Measurements from ENCODE around the gene APCDD1L. TPM values are rescaled to one million over a fixed set of nuclear protein-coding genes. Genes with fewer than 3 reads are reported as not detected.
"Not testable (repeated sequence)": the region's sequence is repeated elsewhere in the genome, so short reads cannot be mapped to it uniquely, and the experiment has no call there.

The APCDD1L gene
- total RNA-seq, 1 experiment from 2014 or later: 24.2 TPM

DNA sequence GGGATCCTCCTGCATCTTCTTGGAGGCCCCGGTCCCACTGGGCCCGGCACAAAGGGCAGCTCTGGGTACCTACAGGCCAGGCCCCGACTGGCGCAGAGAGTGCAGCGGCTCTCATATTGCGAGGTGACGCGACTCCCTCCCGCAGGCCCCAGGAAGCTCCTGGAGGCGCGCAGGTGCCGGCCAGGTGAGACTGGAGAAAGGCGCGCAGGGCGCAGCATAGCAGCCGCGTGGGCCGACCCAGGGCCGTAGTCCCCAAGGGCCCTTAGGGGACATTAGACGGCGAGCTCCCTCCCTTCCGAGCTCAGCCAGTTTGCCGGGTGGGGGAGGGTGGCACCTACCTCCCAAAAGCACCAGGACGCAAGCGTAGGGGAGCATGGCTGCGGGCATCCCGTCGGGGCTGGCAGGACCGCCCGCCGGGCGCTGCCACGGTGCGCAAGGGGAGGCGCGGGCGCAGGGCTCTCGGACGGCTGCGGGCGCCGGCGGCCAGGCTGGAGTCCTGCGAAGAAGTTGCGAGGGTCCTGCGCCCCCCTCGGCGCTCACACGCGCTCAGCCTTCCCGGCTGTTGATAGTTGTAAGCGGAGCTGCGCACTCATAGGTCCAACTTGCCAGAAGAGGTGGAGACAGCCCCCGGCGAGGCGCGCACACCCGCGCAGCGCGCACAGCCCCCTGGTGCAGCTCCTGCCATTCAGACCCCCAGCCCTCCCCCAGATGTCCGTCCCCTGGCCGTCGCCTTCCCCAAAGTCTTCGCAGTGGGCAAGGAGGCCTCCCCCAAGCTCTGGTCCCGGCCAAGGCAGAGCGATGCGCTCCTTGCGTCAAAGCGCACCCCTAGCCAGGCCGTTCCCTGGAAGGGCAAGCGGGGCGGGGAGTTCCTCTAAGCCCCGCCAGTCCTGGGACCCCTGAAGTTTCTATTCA, 622 bp downstream of the APCDD1L start:
- peak; percentile 32 for DNase-seq (ENCODE audit: low read depth)

DNA sequence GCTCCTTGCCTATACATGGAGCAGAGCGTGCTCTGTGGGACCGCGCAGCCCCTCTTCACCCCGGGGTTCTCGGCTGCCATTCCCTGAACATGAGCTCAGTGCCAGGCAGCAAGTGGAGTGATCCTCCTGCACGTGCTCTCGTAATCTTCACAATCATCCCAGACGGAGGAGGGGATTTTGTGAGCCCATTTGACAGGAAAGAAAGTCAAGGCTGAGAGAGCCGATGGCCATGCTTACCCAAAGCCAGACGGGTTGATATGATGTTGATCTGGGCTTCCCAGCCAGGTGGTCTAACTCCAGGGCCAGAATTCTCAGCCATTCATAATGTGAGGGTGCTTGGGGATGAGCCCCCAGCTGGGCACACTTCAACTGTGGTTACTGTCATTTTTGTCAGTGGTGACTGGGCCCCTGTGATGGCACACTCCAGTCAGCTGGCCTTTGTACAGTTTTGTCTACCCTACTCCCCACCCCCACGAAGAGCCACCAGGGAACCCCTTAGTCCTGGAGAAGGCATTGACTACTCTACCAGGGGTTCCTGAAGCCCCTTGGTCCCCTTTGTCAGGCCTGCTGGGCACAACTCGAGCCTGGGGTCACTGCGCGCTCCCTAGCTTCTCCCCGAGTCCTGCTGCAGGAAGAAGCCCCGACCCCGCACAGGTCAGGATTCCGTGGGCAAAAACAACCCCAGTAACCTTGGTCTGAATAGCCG, 1.5 kb downstream of the APCDD1L start:
- DNase-seq (ENCODE audit: low read depth): no peak

DNA sequence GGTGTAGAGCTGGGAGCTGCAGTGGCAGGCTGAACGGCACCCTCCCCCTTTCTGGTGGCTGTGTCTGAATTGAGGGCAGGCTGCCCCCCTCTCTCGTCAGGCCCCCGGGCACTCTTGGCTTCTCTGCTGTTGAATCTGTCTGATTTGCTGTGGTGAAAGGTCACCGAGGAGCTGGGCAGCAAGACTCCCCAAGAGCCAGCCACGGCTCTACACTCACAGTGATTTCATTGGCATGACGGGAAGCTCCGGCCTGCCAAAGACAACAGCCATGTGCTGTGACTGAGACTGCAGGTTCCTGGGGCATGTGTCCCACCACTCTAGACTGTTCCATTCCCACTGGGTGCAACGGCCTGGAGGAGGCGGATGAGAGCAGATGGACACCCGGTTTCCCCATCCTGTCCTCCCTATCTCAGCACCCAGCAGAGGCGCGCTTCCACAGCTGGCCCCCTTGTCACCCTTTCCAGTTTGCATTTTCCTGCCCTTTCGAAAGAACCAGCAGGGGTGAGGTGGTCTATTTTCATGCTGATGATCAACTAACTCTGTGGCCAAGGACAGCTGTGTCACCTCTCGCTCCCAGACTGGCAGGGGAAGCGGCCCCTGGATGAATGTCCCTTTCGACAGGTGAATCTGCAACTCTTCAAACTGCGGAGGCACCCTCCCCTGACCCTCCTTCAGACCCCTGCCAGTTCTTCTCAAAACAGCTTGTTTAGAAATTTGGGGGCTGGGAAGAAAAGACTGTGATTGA, 2.2 kb downstream of the APCDD1L start:
- DNase-seq (ENCODE audit: low read depth): peak; percentile 47

DNA sequence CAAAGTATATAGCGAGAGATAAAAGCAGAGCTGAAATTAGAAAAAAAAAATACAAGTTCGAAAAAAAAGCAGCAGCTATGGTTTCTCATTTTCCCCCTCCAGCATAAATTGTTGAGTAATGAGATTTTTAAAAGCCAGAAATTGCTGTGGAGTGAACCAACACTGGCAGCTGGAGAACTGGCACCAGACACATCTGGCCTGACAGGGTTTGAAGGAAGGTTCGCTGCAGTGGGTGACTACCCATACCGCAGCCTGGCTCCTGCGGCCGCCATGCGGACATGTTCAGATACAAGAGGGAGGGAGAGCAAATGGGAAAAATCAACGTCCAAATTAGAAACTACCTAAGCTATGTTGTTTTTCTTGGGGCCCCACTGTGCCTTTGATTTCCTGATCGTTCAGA, 3.3 kb downstream of the APCDD1L start:
- DNase-seq (ENCODE audit: low read depth): no peak

DNA sequence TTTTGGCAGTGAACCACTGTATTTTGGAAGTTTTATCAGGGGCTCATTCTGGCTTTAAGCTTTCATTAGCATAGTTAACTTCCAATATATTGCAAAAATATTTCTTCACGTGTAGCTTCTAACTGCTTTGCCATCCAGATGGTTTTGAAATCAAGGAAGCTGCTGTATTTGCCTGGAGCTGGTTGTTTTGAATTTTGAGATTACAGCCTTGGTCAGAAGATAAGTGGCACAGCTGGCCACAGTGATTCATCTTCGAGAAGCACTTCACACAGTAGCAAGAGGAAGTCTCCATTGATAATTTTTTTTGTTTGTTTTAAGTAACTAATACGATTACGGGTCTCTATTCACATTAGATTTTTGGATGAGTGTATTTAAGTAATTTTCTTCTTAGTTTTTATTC, 3.8 kb downstream of the APCDD1L start:
- DNase-seq (ENCODE audit: low read depth): peak; percentile 68

DNA sequence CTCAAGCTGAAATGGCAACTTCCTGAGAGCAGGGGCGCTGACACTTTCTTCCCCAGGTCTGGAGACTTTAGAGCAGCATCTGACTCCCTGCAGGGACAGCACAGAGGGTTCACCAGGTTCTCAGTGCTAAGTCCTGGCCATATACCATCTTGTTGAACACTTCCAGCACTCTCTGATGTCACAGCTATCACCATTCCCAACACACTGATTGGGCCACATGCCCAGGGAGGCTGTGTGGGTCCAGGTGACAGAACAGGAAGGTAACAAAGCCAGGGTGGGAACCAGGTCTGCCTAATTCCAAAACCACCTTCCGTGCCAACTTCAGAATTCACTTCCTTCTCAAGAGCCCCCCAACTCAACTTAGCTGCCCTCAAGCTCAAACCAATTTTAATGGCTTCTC, 4.3 kb downstream of the APCDD1L start:
- no peak for DNase-seq (ENCODE audit: low read depth)

DNA sequence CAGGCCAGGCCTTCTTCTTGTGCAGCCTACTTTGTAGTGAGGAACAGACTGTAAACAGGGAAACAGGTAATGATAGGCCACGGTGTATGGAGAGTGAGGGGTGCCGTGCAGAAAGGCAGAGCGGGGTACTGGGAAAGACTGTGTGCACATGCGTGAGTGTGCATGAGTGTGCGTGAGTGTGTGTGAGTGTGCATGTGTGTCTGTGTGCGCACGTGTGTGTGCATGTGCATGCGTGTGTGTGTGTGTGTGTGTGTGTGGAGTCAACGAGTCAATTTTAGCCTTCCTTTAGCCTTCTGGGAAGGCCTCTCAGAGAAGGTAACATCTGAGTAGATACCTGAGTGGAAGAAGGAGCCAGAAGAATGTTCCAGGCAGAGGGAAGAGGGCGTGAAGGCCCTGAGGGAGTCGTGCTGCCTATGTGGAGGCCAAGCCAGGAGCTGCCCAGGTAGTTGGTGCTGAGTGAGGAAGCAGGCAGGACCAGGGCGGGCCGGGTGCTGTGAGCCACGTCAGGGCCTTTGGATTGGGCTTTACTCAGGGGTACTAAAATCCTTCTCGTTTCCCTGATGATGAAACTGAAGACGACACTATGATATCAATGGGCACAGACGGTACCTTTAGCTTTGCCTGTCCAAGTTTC, 6.3 kb downstream of the APCDD1L start:
- no peak for DNase-seq (ENCODE audit: low read depth)

DNA sequence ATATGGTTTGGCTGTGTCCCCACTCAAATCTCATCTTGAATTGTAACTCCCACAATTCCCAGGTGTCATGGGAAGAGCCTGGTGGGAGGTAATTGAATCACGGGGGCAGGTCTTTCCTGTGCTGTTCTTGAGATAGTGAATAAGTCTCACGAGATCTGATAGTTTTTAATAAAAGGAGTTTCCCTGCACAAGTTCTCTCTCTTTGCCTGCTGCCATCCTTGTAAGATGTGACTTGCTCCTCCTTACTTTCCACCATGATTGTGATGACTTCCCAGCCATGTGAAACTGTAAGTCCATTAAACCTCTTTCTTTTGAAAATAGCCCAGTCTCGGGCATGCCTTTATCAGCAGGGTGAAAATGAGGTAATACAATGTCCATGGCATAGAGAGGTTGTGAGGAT, 8.2 kb downstream of the APCDD1L start:
- not testable (repeated sequence) for DNase-seq (ENCODE audit: low read depth)

DNA sequence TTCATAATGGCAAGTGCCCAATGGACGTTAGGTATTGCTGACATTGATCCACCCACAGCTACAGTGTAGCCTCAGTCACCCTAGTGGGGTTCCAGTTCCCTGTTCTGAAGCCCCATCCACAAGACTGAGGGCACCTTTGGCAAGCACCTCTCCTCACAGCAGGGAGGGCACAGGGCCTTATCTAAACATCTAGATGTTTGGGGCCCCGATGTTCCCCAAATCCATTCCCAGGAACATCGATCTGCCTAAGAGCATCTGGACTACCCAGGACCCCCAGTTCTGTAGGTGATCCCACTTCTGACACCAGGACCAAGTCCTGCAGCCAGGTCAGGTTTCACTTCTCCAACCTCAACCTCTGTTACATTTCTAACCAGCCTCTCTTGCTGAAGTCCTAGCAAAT, 10.6 kb downstream of the APCDD1L start:
- DNase-seq (ENCODE audit: low read depth): no peak

DNA sequence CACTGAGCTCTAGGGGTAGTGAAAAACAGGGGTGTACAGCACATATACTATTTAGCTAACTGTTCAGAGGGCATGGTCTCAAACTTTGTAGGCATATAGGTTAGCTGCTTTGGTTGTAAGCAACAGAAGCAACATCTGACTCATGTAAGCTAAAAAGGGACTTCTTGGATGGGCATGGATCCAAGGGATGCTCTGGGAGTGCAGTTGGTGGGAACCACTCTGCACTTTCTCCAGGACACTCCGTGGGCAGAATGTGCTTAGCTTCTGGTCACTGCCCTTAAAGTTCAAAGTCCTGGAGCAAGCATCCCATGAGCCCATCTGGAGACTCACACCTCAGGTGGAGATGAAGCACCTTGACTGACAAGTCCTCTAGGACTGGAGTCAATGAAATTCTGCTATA, 11.5 kb downstream of the APCDD1L start:
- DNase-seq (ENCODE audit: low read depth): no peak

DNA sequence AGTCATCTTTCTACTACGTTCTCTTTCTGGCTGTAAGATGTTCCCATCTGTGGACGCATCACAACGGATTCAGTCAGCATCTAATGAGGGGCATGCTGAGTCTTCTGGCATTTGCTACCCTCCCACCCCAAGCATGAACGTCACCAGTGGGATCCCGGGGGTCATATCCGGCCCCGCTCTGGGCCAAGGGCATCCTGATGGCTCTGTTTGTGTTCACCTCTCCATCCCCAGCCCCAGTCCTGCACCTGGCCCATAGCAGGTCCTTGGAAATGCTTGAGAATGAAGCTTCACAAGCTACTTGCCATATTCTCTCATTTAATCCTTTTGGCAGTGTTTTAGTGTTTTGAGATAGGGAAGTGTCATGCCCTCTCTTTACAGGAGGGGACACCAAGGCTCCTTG, 14.9 kb downstream of the APCDD1L start:
- no peak for DNase-seq (ENCODE audit: low read depth)

DNA sequence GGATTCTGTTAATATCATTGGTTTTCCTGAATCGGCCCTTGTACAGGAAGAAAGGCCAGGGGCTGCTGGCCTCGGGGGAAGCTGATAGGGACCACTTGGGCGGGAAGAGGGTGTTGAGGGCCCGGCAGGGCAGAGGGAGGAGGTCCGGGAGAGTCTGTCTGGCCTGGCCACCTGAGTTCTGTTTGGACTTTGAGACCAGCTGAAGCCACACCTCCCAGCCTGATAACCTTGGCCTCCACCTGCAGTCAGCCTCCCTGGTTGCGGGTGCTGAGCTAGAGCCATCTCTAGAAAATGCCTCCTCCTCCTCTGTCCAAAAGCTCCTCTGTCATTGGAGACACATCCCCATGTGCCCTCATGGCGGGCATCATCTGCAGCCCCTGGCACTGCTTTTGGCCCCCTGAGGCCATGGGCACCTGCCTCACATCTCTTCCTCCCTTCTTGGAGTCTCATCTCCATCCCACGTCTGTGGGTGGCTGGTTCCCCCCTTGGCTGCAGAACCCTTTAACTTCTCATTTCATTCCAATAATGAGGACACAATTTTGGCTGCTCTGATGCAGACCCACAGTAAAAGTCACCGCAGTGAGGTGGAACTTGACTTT, 16.6 kb downstream of the APCDD1L start:
- no peak for DNase-seq (ENCODE audit: low read depth)

DNA sequence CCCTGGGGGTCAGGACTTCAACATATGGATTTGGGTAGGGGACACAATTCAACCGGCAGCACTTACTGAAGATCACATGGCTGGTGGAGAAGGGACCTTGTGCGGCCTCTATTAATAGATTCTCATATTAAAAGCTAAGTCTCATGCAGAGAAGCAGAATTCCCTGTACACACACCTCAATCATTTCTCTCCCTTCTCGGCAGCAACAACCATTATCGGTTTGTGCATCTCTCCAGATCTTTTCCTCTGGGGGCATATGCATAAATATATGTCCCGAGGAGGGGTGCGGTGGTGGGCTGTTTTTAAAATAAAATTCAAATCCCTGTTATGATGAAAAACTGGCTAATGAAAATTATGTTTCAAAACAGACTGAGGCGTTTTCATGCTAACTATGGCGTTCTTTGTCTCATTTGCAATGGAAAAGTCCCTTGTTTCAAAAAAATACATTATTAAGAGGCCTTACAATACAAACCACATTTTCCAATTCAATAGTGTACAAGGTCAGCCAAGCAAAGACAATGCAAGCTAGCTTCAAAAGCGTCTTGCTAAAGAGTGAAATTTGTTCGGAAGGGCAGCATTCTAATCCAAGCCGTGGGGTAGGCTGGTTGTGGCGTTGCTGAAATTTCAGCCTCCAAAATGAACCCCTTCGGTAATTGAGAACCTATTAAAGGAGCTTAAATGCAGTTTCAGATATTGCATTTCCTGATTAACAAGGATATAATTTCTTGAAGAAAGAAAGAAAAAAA, 17.3 kb downstream of the APCDD1L start:
- DNase-seq (ENCODE audit: low read depth): no peak

DNA sequence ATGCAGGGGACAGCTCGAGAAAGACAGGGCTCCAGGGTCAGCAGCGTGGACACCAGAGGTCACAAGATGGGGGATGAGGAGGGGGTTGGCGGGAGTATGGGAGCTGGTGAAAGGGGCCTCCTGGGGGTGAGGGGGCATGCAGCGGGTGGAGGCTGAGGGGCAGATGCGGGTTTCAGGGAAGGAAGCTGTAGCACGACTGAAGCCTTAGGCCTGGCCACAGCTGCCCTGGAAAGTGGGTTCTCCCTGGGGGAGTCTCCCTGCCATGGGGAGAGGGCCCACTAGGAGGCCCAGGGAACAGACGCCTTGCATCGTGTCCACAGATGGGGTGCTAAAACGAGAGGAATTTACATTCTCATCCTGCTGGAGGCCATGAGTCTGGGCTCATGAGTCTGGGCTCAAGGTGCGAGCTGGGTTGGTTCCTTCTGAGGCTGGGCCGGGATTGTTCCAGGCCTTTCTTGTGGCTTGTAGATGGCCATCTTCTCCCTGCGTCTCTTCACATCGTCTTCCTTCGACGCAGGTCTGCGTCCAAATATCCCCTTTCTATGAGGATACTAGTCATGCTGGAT, 18.0 kb downstream of the APCDD1L start:
- DNase-seq (ENCODE audit: low read depth): no peak

DNA sequence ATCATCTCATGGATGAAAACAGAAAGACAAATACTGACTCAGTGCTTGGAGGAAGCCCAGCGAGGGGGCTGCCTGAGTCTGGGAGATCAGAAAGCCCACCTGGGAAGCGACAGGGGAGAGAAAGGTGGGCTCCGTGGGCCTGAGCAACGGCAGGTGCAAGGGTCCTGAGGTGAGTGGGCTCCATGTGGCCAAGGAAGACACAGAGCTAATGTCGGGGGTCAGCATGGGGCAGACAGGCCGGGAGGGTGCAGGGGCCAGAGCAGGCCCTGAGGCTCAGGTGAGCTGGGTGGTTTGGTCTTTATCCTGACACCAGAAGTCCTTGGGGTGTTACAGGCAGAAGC, 18.8 kb downstream of the APCDD1L start:
- no peak for DNase-seq (ENCODE audit: low read depth)

DNA sequence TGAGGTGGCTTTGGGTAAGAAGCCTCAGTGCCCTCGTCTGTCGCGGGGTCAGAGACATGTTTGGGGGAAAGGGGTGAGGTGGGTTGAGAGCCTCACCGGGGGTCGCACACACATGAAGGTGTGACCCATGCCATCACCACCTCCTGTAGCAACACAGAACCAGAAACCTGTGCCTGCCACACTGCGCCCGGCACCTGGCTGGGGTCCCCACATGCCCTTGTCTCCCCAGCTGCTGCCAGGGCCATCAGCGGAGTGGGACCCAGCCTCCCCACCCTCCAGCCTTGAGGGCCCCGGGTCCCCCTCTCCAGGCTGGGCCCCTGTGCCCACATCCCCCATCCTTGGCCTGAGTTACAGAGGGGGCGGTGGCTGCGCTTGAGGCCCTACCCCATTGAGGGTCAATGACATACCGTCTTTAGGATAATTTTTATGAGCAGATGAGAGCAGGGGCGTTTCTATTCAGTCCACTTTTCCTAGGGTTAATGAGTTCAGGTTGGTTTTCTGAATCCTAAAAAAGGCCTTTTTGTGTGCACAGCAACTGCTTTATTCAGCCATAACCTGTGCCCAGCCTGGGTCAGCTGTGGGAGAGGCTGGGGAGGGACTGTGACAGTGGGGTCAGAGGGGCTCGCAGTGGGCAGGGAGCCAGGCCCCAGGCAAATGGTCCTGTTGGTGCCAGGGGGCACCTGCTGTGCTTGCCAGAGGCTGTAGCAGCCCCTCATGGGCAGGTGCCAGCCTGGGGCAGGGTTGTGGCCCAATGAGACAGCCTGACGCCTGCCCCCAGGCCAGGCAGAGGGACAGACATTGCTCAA, 19.4 kb downstream of the APCDD1L start:
- DNase-seq (ENCODE audit: low read depth): no peak

DNA sequence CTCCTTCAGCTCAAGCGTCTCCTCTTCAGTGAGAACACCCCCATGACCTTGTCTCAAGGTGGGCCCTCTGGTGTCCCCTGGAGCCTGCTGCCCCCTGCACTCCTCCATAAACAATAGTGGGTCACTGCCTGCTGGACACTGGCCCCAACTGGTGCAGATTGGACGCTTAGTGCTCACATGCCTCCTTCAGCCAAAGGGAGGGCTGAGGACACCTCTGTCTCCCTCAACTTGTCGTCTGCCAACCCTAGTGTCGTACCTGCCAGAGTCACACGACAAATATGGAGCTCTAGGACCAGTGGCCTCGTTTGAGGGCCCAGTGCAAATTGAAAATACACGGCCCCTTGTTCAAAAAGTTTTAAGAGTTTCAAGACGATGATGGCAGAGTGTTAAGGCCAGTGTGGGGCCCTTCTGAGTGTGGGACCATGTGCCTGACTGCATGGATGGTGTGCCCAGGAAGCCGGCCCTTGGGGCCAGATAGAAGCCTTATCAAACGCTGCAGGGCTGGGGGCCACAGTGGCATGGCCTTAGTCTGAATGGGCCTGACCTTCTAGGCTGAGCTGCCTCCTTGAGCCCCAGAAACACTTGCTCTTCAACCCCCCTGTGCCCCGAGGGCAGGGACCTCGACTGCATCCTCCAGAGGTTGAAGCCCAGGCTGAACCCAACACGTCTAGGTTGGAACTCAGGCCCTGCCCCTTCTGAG, 20.1 kb downstream of the APCDD1L start:
- DNase-seq (ENCODE audit: low read depth): no peak

DNA sequence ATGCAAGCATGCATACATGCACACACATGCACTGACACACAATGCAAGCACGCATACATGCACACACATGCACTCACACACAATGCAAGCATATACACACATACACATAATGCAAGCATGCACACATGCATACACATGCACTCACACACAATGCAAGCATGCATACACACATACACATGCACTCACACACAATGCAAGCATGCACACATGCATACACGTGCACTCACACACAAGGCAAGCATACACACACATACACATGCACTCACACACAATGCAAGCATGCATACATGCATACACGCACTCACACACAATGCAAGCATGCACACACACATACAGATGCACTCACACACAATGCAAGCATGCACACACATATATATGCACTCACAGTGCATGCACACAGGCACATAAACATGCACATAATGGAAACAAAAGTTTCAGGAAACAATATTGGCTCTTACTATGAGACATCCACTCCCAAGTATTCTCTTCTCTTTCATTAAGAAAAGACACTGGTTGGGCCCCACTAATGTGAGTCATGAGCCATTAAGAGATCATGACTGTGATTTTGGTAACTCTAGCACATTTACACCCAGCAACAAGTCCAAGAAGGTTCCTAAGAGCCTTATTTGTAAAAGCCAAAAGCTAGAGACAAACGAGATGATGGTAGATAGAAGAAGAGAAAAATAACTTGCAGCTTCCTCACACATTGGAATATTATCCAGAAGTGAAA, 22.2 kb downstream of the APCDD1L start:
- DNase-seq (ENCODE audit: low read depth): no peak
